Gastrocnemius medialis (tissue), 4 donors: ENCODE data around the gene PPIA. TPM values are rescaled to one million over a fixed set of nuclear protein-coding genes. Genes with fewer than 3 reads are reported as not detected.

Experiments used
- ATAC-seq, 2 donors: fragments of 150-250 bp; one replicate each; pipeline ENCODE4 v1.9.1; 2016
- DNase-seq, 2 donors: peaks; one replicate each; pipeline ENCODE4 v3.0.0-alpha.2; 2019
- H3K27ac ChIP-seq, 4 donors: fragments of 200-600 bp; sonication (generic); 1 replicate in 1 of 4; 2 replicates in 3 of 4; pipeline ENCODE4 v1.5.1; 2016 to 2018; ENCODE audit warnings: mild to moderate bottlenecking in 2 of 4, moderate library complexity in 1 of 4
- H3K27me3 ChIP-seq, 3 donors: fragments of 200-600 bp; sonication (generic) in 2 of 3; 1 replicate in 1 of 3; 2 replicates in 2 of 3; pipeline versions ENCODE4 v1.5.1 to v1.6.0; 2016 to 2019; ENCODE audit warnings: mild to moderate bottlenecking in 1 of 3, moderate library complexity in 1 of 3
- H3K36me3 ChIP-seq, 2 donors: fragments of 200-600 bp; sonication (generic) in 1 of 2; one replicate each; pipeline ENCODE4 v1.5.1; 2017 to 2018
- H3K4me1 ChIP-seq, 2 donors: fragments of 200-600 bp; sonication (generic) in 1 of 2; one replicate each; pipeline ENCODE4 v1.5.1; 2016 to 2017; ENCODE audit warnings: mild to moderate bottlenecking in 2 of 2
- H3K4me3 ChIP-seq, 4 donors: fragments of 200-600 bp; sonication (generic) in 3 of 4; 1 replicate in 1 of 4; 2 replicates in 3 of 4; pipeline ENCODE4 v1.5.1; 2016 to 2019; ENCODE audit warnings: mild to moderate bottlenecking in 2 of 4
- H3K9me3 ChIP-seq, 3 donors: fragments of 200-600 bp; sonication (generic) in 2 of 3; 1 replicate in 1 of 3; 2 replicates in 2 of 3; pipeline ENCODE4 v1.5.1; 2016 to 2019
- POLR2A ChIP-seq, 2 donors: fragments of 450-650 bp; IDR thresholded peaks; one replicate each; pipeline ENCODE4 v1.6.1; 2017; ENCODE audit warnings: antibody characterized with exemption in 2 of 2, mild to moderate bottlenecking in 2 of 2, moderate library complexity in 2 of 2
- in situ Hi-C, 4 donors: fragments of 200-750 bp; cut with MboI; loops; one replicate each; pipeline versions ENCODE4 v1.15.0 to v1.8.0; 2017; ENCODE audit warnings: low sequenced_read_pairs in 4 of 4
- intact Hi-C: fragments of 100-400 bp; cut with DNase I; formaldehyde crosslinking; loops from one replicate; pipeline ENCODE4 v1.15.1; 2023; ENCODE audit warnings: low total_unique reads
- total RNA-seq, 4 donors: library from RNA; depleted of rRNA; stranded (reverse); fragments of >200 nt; gene quantifications; one replicate each; pipeline versions ENCODE4 v1.1.0 to v1.2.3, GENCODE V29; 2016
- TF ChIP-seq, protein P1 (sequence below), 5 experiments: fragments of 450-650 bp in 3 of 5; fragments of 200-600 bp in 2 of 5; sonication (generic) in 2 of 5; IDR thresholded peaks in 4 of 5; conservative IDR thresholded peaks in 1 of 5; 1 replicate in 4 of 5; 2 replicates in 1 of 5; pipeline ENCODE4 v1.5.1; 2016 to 2019; ENCODE audit warnings: antibody characterized with exemption in 5 of 5, mild to moderate bottlenecking in 3 of 5, moderate library complexity in 3 of 5

The PPIA gene
- total RNA-seq, 4 donors from 2014 or later, result 487 to 1,236 (median 715) TPM

DNA sequence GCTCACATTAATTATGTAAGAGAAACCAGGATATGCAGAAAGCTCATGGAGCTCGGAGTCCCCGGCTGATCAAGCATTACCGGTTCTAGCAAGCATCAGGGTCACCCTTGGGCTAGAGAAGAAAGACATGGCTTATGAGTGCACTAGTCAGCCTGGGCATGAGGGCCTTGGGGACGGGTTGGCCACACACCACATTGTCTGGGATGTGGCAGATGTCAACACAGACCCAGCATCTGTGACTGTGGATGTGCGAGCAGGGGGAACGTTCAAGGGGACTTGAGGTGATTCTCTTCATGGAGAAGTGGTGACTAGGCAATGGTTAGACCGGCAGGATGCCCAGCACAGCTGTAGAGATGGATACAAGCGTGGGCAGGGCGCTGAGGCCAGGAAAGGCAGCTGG lies 34.2 kb upstream of the PPIA start:
- H3K27ac ChIP-seq, result peak overlapping the region in 2 of 4 donors; percentile 52 to 64
- no peak overlapping the region for H3K4me3 ChIP-seq
- in situ Hi-C loops (loop anchor here in 1 of 4 donors (25.0 kb wide), 1 partner anchor 175 kb away; the partner anchor contains the start of gene TMED4), intact Hi-C loops (no loop called here)
- TF ChIP-seq POLR2A (IDR thresholded peaks at IDR 0.05), result no peak
- TF ChIP-seq, protein P1, sequence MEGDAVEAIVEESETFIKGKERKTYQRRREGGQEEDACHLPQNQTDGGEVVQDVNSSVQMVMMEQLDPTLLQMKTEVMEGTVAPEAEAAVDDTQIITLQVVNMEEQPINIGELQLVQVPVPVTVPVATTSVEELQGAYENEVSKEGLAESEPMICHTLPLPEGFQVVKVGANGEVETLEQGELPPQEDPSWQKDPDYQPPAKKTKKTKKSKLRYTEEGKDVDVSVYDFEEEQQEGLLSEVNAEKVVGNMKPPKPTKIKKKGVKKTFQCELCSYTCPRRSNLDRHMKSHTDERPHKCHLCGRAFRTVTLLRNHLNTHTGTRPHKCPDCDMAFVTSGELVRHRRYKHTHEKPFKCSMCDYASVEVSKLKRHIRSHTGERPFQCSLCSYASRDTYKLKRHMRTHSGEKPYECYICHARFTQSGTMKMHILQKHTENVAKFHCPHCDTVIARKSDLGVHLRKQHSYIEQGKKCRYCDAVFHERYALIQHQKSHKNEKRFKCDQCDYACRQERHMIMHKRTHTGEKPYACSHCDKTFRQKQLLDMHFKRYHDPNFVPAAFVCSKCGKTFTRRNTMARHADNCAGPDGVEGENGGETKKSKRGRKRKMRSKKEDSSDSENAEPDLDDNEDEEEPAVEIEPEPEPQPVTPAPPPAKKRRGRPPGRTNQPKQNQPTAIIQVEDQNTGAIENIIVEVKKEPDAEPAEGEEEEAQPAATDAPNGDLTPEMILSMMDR (IDR thresholded peaks at IDR 0.05 in 4 of 5, conservative IDR thresholded peaks at IDR 0.05 in 1 of 5), result no peak
- peaks cover 2 to 14% of the 10 kb centered on the region in 2 donors for H3K4me1 ChIP-seq
- H3K27me3 ChIP-seq, result no peaks in the 10 kb centered on the region
- no peaks in the 10 kb centered on the region for H3K9me3 ChIP-seq
- ATAC-seq (no peak), DNase-seq (no peak)
- H3K36me3 ChIP-seq, result peaks cover 0 to 92% of the 10 kb centered on the region in 2 donors

GRCh38 chr7:44762726-44763522 lies 33.6 kb upstream of the PPIA start:
- H3K4me1 ChIP-seq, result peaks cover 9 to 19% of the 10 kb centered on the region in 2 donors
- DNase-seq, result no peak
- peaks cover 0 to 90% of the 10 kb centered on the region in 2 donors for H3K36me3 ChIP-seq
- H3K4me3 ChIP-seq, result no peak overlapping the region
- TF ChIP-seq, protein P1 (IDR thresholded peaks at IDR 0.05 in 4 of 5, conservative IDR thresholded peaks at IDR 0.05 in 1 of 5), result no peak
- TF ChIP-seq POLR2A (IDR thresholded peaks at IDR 0.05), result no peak
- in situ Hi-C loops, result loop anchor here in 1 of 4 donors (25.0 kb wide), 1 partner anchor 176 kb away; the partner anchor contains the start of gene TMED4
- ATAC-seq, result no peak
- no peak overlapping the region for H3K27ac ChIP-seq
- no peaks in the 10 kb centered on the region for H3K27me3 ChIP-seq
- H3K9me3 ChIP-seq, result no peaks in the 10 kb centered on the region
- intact Hi-C loops, result no loop called here

- intact Hi-C loops, result no loop called here
Measured at GRCh38 chr7:44764081-44764480, 32.4 kb upstream of the PPIA start.

DNA sequence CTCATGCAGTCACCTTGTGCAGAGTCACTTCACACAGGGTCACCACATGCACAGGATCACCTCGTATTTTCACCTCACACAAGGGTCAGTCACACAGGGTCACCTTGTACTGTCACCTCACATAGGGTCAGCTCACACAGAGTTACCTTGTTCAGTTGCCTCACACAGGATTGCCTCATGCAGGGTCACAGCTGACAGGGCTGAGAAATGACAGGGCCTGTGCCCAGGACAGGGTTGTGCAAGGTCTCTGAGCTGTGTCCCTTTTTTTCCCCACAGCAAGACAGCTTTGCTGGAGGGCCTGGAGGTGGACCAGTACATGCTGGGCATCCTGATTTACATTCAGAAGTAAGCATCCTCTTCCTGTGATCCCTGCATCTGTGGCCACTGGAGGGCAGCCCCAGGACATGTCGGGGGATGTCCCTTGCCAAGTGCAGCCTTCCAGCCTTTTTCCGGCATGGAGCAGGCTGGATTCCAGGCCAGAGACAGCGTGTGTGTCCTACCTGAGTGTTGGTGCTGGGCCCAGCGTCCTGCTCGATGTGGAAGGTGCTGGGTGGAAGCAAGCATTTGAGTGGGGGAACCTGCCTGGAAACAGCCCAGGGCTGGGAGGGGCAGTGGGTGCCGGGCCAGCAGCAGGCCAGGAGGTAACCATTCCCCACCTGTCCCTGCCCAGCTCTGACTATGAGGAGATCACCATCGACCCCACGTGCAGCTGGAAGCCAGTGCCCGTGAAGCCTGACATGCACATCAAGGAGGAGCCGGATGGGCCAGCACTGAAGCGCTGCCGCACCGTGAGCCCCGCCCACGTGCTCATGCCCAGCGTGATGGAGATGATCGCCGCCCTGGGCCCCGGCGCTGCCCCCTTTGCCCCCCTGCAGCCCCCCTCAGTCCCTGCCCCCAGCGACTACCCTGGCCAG lies 31.6 kb upstream of the PPIA start:
- DNase-seq (peak in 1 of 2 donors; percentile 80), ATAC-seq (peak in 1 of 2 donors; percentile 50)
- in situ Hi-C loops (loop anchor here in 1 of 4 donors (25.0 kb wide), 1 partner anchor 178 kb away; the partner anchor contains the start of gene TMED4), intact Hi-C loops (no loop called here)
- no peaks in the 10 kb centered on the region for H3K9me3 ChIP-seq
- H3K27me3 ChIP-seq, result no peaks in the 10 kb centered on the region
- peaks cover 0 to 74% of the 10 kb centered on the region in 2 donors for H3K36me3 ChIP-seq
- peaks cover 29 to 39% of the 10 kb centered on the region in 2 donors for H3K4me1 ChIP-seq
- TF ChIP-seq, protein P1 (IDR thresholded peaks at IDR 0.05 in 4 of 5, conservative IDR thresholded peaks at IDR 0.05 in 1 of 5), result no peak
- no peak for TF ChIP-seq POLR2A (IDR thresholded peaks at IDR 0.05)
- H3K4me3 ChIP-seq, result no peak overlapping the region
- H3K27ac ChIP-seq, result peak overlapping the region in 1 of 4 donors; percentile 56

More at GRCh38 chr7:44764081-44764480, 32.4 kb upstream of the PPIA start:
- ATAC-seq, result no peak
- H3K4me3 ChIP-seq, result no peak overlapping the region
- H3K27me3 ChIP-seq, result no peaks in the 10 kb centered on the region
- H3K36me3 ChIP-seq, result peaks cover 0 to 82% of the 10 kb centered on the region in 2 donors
- DNase-seq, result no peak
- peaks cover 20 to 31% of the 10 kb centered on the region in 2 donors for H3K4me1 ChIP-seq
- in situ Hi-C loops, result loop anchor here in 1 of 4 donors (25.0 kb wide), 1 partner anchor 177 kb away; the partner anchor contains the start of gene TMED4
- peak overlapping the region in 1 of 4 donors; percentile 11 for H3K27ac ChIP-seq
- H3K9me3 ChIP-seq, result no peaks in the 10 kb centered on the region
- no peak for TF ChIP-seq POLR2A (IDR thresholded peaks at IDR 0.05)
